HepG2 (cell line): ENCODE data around the gene UBAC1.

ENCODE experiments used
- ATF2 ChIP-seq: sonication (generic); formaldehyde crosslinking; IDR thresholded peaks from 2 replicates; pipeline ENCODE4 v1.4.0; 2020; ENCODE audit warnings: missing genetic modification reagents
- BHLHE40 ChIP-seq: IDR thresholded peaks from 2 replicates; pipeline ENCODE4 v1.6.1; 2011; ENCODE audit warnings: low read length, improper control_type of control experiment
- CREB1 ChIP-seq, 2 experiments: fragments of 450-650 bp in 1 of 2; IDR thresholded peaks; 2 replicates each; pipeline ENCODE4 v1.6.1; 2016 to 2017; ENCODE audit warnings: control low read depth in 1 of 2, mild to moderate bottlenecking in 1 of 2, missing compliant biosample characterization in 1 of 2, missing genetic modification characterization in 1 of 2
- CTCF ChIP-seq: sonication (generic); formaldehyde crosslinking; IDR thresholded peaks from 2 replicates; pipeline ENCODE4 v1.5.0; 2020; ENCODE audit warnings: mild to moderate bottlenecking, missing genetic modification reagents, moderate library complexity
- MEF2D ChIP-seq: sonication (generic); formaldehyde crosslinking; IDR thresholded peaks from 2 replicates; pipeline ENCODE4 v1.5.1; 2020; ENCODE audit warnings: mild to moderate bottlenecking, missing genetic modification reagents
- MXI1 ChIP-seq: IDR thresholded peaks from 3 replicates; pipeline ENCODE4 v1.6.1; 2012; ENCODE audit warnings: low read depth, low read length, inconsistent platforms, borderline replicate concordance
- NFIC ChIP-seq: IDR thresholded peaks from 2 replicates; pipeline ENCODE4 v1.6.1; 2012; ENCODE audit warnings: mild to moderate bottlenecking, low read length, inconsistent platforms
- NR2F2 ChIP-seq: IDR thresholded peaks from 2 replicates; pipeline ENCODE4 v1.6.1; 2012; ENCODE audit warnings: low read depth, inconsistent platforms, borderline replicate concordance

GRCh38 chr9:135956802-135957174 is 4.4 kb downstream of the UBAC1 start:
- TF ChIP-seq MXI1 (no peak), CTCF (CRISPR knock-in tag) (no peak), MEF2D (CRISPR knock-in tag) (no peak), CREB1 (IDR thresholded peaks at IDR 0.05) (no peak), CREB1 (CRISPR knock-in tag; IDR thresholded peaks at IDR 0.05) (no peak), NFIC (no peak), ATF2 (CRISPR knock-in tag) (no peak), BHLHE40 (no peak), NR2F2 (no peak)
